Mesodermal cell (in vitro differentiated cells): ENCODE measurements around the gene C16orf74.

Experiments used
- H3K27ac ChIP-seq: 2 replicates; pipeline ENCODE4 v1.7.0; 2013; ENCODE audit warnings: mild to moderate bottlenecking, low read depth, low read length, moderate library complexity; ENCODE audit not compliant: severe bottlenecking
- H3K36me3 ChIP-seq: 2 replicates; pipeline ENCODE4 v1.7.1; 2013; ENCODE audit warnings: mild to moderate bottlenecking, low read length, moderate library complexity; ENCODE audit not compliant: control insufficient read depth, insufficient read depth
- H3K4me1 ChIP-seq: one replicate; pipeline ENCODE4 v1.7.1; 2013; ENCODE audit warnings: mild to moderate bottlenecking, low read length; ENCODE audit not compliant: insufficient read depth, control insufficient read depth, poor library complexity, severe bottlenecking
- H3K4me3 ChIP-seq: 2 replicates; pipeline ENCODE4 v1.7.0; 2013; ENCODE audit warnings: low read length, control low read depth, mild to moderate bottlenecking; ENCODE audit not compliant: insufficient read depth, poor library complexity, severe bottlenecking; ENCODE audit errors: extremely low read depth
- H3K9me3 ChIP-seq: 2 replicates; pipeline ENCODE4 v1.7.1; 2013; ENCODE audit warnings: mild to moderate bottlenecking, low read length, moderate library complexity; ENCODE audit not compliant: control insufficient read depth
- WGBS, 2 experiments: methylation state at CpG; one replicate each; pipeline ENCODE4 v1.1.5; 2013; ENCODE audit warnings: missing lambda C conversion rate in 2 of 2; ENCODE audit not compliant: insufficient coverage in 2 of 2; 5-methylcytosine and 5-hydroxymethylcytosine counted together

Gene C16orf74

GRCh38 chr16:85716680-85717038 lies 34.2 kb downstream of the C16orf74 start:
- no peaks in the 10 kb centered on the region for H3K36me3 ChIP-seq
- no peak overlapping the region for H3K27ac ChIP-seq
- peaks cover 6% of the 10 kb centered on the region for H3K9me3 ChIP-seq
- WGBS, 2 experiments: 56 to 94% methylated on average over 2 of the region's 3 CpGs
- peaks cover 16% of the 10 kb centered on the region for H3K4me1 ChIP-seq
- H3K4me3 ChIP-seq: no peak overlapping the region

GRCh38 chr16:85716022-85716679 lies 34.7 kb downstream of the C16orf74 start:
- no peak overlapping the region for H3K27ac ChIP-seq
- no peak overlapping the region for H3K4me3 ChIP-seq
- H3K4me1 ChIP-seq: peaks cover 16% of the 10 kb centered on the region
- H3K9me3 ChIP-seq: peaks cover 6% of the 10 kb centered on the region
- H3K36me3 ChIP-seq: no peaks in the 10 kb centered on the region
- 22 to 23% methylated on average over 6 to 8 of the region's 9 CpGs for WGBS, 2 experiments

GRCh38 chr16:85715169-85716021 lies 35.5 kb downstream of the C16orf74 start:
- Histone ChIP-seq H3K4me3 (no peak overlapping the region), H3K9me3 (peaks cover 6% of the 10 kb centered on the region), H3K27ac (no peak overlapping the region), H3K4me1 (peaks cover 16% of the 10 kb centered on the region), H3K36me3 (no peaks in the 10 kb centered on the region)
- 49 to 65% methylated on average over 12 to 14 of the region's 22 CpGs for WGBS, 2 experiments

- Histone ChIP-seq H3K4me3 (no peak overlapping the region), H3K4me1 (peaks cover 16% of the 10 kb centered on the region), H3K9me3 (peaks cover 6% of the 10 kb centered on the region), H3K27ac (peak overlapping the region; percentile 41), H3K36me3 (no peaks in the 10 kb centered on the region)
- WGBS, 2 experiments: 63 to 72% methylated on average over 7 to 9 of the region's 9 CpGs
Measured at GRCh38 chr16:85712801-85713200, 38.1 kb downstream of the C16orf74 start.

- peaks cover 15% of the 10 kb centered on the region for H3K4me1 ChIP-seq
- peaks cover 6% of the 10 kb centered on the region for H3K9me3 ChIP-seq
- peak overlapping the region; percentile 16 for H3K27ac ChIP-seq
- H3K36me3 ChIP-seq: no peaks in the 10 kb centered on the region
- no peak overlapping the region for H3K4me3 ChIP-seq
- WGBS, 2 experiments: 89 to 96% methylated on average over 4 to 5 of the region's 6 CpGs
Measured at GRCh38 chr16:85711982-85712587, 38.8 kb downstream of the C16orf74 start.

- Histone ChIP-seq H3K4me3 (no peak overlapping the region), H3K27ac (no peak overlapping the region), H3K9me3 (peaks cover 6% of the 10 kb centered on the region), H3K4me1 (peaks cover 8% of the 10 kb centered on the region), H3K36me3 (no peaks in the 10 kb centered on the region)
- 81 to 87% methylated on average over 4 to 9 of the region's 9 CpGs for WGBS, 2 experiments
Measured at GRCh38 chr16:85710732-85711131, 40.2 kb downstream of the C16orf74 start.

- WGBS, 2 experiments: 81 to 86% methylated on average over 50 to 52 of the region's 53 CpGs
- H3K4me1 ChIP-seq: peaks cover 2% of the 10 kb centered on the region
- no peak overlapping the region for H3K27ac ChIP-seq
- no peak overlapping the region for H3K4me3 ChIP-seq
- peaks cover 6% of the 10 kb centered on the region for H3K9me3 ChIP-seq
- H3K36me3 ChIP-seq: no peaks in the 10 kb centered on the region
Measured at GRCh38 chr16:85709766-85710585, 40.9 kb downstream of the C16orf74 start.

- Histone ChIP-seq H3K4me1 (no peaks in the 10 kb centered on the region), H3K36me3 (no peaks in the 10 kb centered on the region), H3K27ac (no peak overlapping the region), H3K9me3 (peaks cover 6% of the 10 kb centered on the region), H3K4me3 (no peak overlapping the region)
- WGBS, 2 experiments: 98 to 100% methylated on average over 5 of the region's 6 CpGs
Measured at GRCh38 chr16:85708338-85708737, 42.6 kb downstream of the C16orf74 start.

GRCh38 chr16:85707528-85708095 lies 43.3 kb downstream of the C16orf74 start:
- 89 to 90% methylated on average over 14 to 15 of the region's 16 CpGs for WGBS, 2 experiments
- Histone ChIP-seq H3K36me3 (no peaks in the 10 kb centered on the region), H3K4me3 (no peak overlapping the region), H3K9me3 (peaks cover 6% of the 10 kb centered on the region), H3K27ac (no peak overlapping the region), H3K4me1 (no peaks in the 10 kb centered on the region)

- Histone ChIP-seq H3K9me3 (no peaks in the 10 kb centered on the region), H3K36me3 (no peaks in the 10 kb centered on the region), H3K4me3 (no peak overlapping the region), H3K4me1 (no peaks in the 10 kb centered on the region), H3K27ac (no peak overlapping the region)
- 87 to 95% methylated on average over 4 to 7 of the region's 11 CpGs for WGBS, 2 experiments
Measured at GRCh38 chr16:85706449-85707034, 44.4 kb downstream of the C16orf74 start.
